GM19351 (cell line): ENCODE data around the gene SKIDA1.
"Not testable (repeated sequence)": the region's sequence is repeated elsewhere in the genome, so short reads cannot be mapped to it uniquely, and the experiment has no call there.

ENCODE experiments used
- ATAC-seq: cut with Tn5 transposase; IDR thresholded peaks from one replicate; pipeline ENCODE4 v1.9.1; 2021; ENCODE audit warnings: mild to moderate bottlenecking, moderate library complexity; ENCODE audit not compliant: unreplicated experiment

SKIDA1 gene

GRCh38 chr10:21525367-21526187 lies at the start of gene SKIDA1:
TSS of gene SKIDA1 (minus strand) at chr10:21525682. CDS start at chr10:21517822, 7,860 bp downstream.
- ATAC-seq: peak; percentile 50

GRCh38 chr10:21574514-21574913 lies 49.0 kb upstream of the SKIDA1 start:
- not testable (repeated sequence) for ATAC-seq

- ATAC-seq: no peak
Measured at GRCh38 chr10:21572578-21572977, 47.1 kb upstream of the SKIDA1 start.

- no peak for ATAC-seq
Measured at GRCh38 chr10:21570761-21571521, 45.5 kb upstream of the SKIDA1 start.

GRCh38 chr10:21558984-21559383 lies 33.5 kb upstream of the SKIDA1 start:
- ATAC-seq: not testable (repeated sequence)

GRCh38 chr10:21556527-21556926 lies 31.0 kb upstream of the SKIDA1 start:
- ATAC-seq: no peak

GRCh38 chr10:21552638-21553037 lies 27.2 kb upstream of the SKIDA1 start:
- no peak for ATAC-seq

GRCh38 chr10:21547246-21547645 lies 21.8 kb upstream of the SKIDA1 start:
- ATAC-seq: no peak

GRCh38 chr10:21540701-21541100 lies 15.2 kb upstream of the SKIDA1 start:
- not testable (repeated sequence) for ATAC-seq

GRCh38 chr10:21536874-21537273 lies 11.4 kb upstream of the SKIDA1 start:
- no peak for ATAC-seq

GRCh38 chr10:21535976-21536375 lies 10.5 kb upstream of the SKIDA1 start:
- ATAC-seq: not testable (repeated sequence)

GRCh38 chr10:21535494-21535965 lies 10.0 kb upstream of the SKIDA1 start:
- no peak for ATAC-seq

GRCh38 chr10:21534604-21535493 lies 9.4 kb upstream of the SKIDA1 start:
- peak; percentile 24 for ATAC-seq

GRCh38 chr10:21534280-21534586 lies 8.8 kb upstream of the SKIDA1 start:
- ATAC-seq: no peak

GRCh38 chr10:21533467-21534279 lies 8.2 kb upstream of the SKIDA1 start, which contains the start of gene MLLT10:
TSS of gene MLLT10 (plus strand) at chr10:21534232. CDS start at chr10:21534645, 413 bp downstream.
- peak; percentile 81 for ATAC-seq

GRCh38 chr10:21532694-21533466 lies 7.4 kb upstream of the SKIDA1 start:
- no peak for ATAC-seq

GRCh38 chr10:21531164-21531563 lies 5.7 kb upstream of the SKIDA1 start:
- ATAC-seq: no peak

- no peak for ATAC-seq
Measured at GRCh38 chr10:21530641-21531040, 5.2 kb upstream of the SKIDA1 start.

GRCh38 chr10:21530168-21530567 lies 4.7 kb upstream of the SKIDA1 start:
- no peak for ATAC-seq
